Activated T-helper 1 cell treated with anti-CD3 and anti-CD28 coated beads, Interleukin-12 subunit alpha, Interleukin-12 subunit beta, Interleukin-2, Interleukin-4 antibody, amounts not matched to agents 30 ng/mL and 10 ng/mL and 1 ng/mL, durations not matched to agents 14 hours and 24 hours and 36 hours (primary cell): ENCODE measurements around the gene MRPL40. TPM values are rescaled to one million over a fixed set of nuclear protein-coding genes. Genes with fewer than 3 reads are reported as not detected.

Source experiments
- DNase-seq: peaks from one replicate; pipeline ENCODE4 v3.0.0; 2021; ENCODE audit warnings: low spot score
- H3K27ac Mint-ChIP-seq: one replicate; pipeline ENCODE4 v1.8.0; 2021; ENCODE audit warnings: mild to moderate bottlenecking, mixed read lengths
- H3K27me3 Mint-ChIP-seq: one replicate; pipeline ENCODE4 v1.8.0; 2022; ENCODE audit warnings: mild to moderate bottlenecking, moderate library complexity, mixed read lengths; ENCODE audit not compliant: insufficient read depth
- H3K36me3 Mint-ChIP-seq: one replicate; pipeline ENCODE4 v1.8.0; 2021; ENCODE audit warnings: low read depth, mixed read lengths
- H3K4me1 Mint-ChIP-seq: one replicate; pipeline ENCODE4 v1.8.0; 2021; ENCODE audit warnings: low read depth, mixed read lengths
- H3K4me3 Mint-ChIP-seq: one replicate; pipeline ENCODE4 v1.8.0; 2021; ENCODE audit warnings: mild to moderate bottlenecking, moderate library complexity, mixed read lengths
- H3K9me3 Mint-ChIP-seq: one replicate; pipeline ENCODE4 v1.8.0; 2021; ENCODE audit warnings: mixed read lengths
- intact Hi-C: fragments of 100-400 bp; cut with micrococcal nuclease; formaldehyde crosslinking; loops from one replicate; pipeline ENCODE4 v1.15.1; 2024
- total RNA-seq: library from RNA; stranded (reverse); gene quantifications from 2 replicates; pipeline ENCODE4 v1.2.3, GENCODE V29; 2022

MRPL40 gene
- total RNA-seq, 1 donor from 2014 or later: 38.5 TPM

DNA sequence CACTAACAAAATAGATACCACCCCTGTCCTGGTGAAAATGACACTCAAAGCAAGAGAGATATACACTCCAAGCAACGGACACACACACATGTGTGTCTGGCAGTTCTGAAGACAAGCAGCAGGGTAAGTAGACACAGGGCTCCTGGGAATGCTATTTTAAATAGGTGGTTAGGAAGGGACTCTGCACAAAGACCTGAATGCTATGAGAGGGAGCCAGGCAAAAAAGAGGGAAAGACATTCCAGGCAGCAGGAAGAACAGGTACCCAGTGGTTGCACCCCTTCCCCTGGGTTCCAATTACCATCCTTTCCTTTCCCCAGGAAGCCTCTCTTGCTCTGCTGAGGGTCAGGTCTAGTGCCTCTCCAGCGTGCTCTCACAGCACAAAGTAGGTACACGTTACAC, 43.7 kb downstream of the MRPL40 start:
- peaks cover 30% of the 10 kb centered on the region for H3K36me3 Mint-ChIP-seq
- H3K27me3 Mint-ChIP-seq: no peaks in the 10 kb centered on the region
- no peak for DNase-seq
- intact Hi-C loops: loop anchor here (5.0 kb wide), 2 partner anchors 369 to 416 kb away; no protein-coding TSS in a partner anchor
- no peaks in the 10 kb centered on the region for H3K9me3 Mint-ChIP-seq
- peaks cover 40% of the 10 kb centered on the region for H3K4me1 Mint-ChIP-seq
- peak overlapping the region; percentile 41 for H3K4me3 Mint-ChIP-seq
- H3K27ac Mint-ChIP-seq: no peak overlapping the region

DNA sequence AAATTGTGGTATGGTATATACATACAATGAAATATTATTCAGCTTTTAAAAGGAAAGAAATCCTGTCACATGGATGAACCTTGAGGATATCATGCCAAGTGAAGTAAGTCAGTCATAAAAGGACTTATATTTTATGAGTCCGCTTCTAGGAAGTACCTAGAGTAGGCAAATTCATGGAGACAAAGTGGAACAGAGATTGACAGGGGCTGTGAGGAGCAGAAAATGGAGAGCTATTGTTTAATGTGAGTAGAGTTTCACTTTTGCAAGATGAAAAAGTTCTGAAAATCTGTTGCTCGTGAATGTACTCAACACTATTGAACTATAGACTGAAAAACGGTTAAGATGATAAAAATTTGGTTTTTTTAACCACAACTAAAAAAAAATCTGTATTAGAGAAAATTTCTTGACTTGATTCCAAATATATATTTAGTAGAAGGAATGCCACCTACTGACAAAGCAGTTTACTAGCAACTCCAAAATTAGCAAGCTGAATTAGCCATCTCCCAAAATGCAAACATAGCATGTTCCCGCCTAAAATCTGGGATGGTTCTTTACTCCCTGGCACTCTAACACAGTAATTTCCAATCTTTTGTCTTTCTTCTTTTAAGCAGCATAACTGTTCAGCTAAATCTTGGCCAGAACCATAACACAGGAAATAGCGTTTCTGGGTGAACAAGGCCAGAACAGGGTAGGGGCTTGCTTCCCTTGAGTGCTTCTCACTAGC, 45.1 kb downstream of the MRPL40 start:
- H3K9me3 Mint-ChIP-seq: no peaks in the 10 kb centered on the region
- H3K27me3 Mint-ChIP-seq: no peaks in the 10 kb centered on the region
- H3K27ac Mint-ChIP-seq: peak overlapping the region; percentile 78
- peak overlapping the region; percentile 87 for H3K4me3 Mint-ChIP-seq
- intact Hi-C loops: loop anchor here (1.0 to 5.0 kb wide), 3 partner anchors 153 to 415 kb away; no protein-coding TSS in a partner anchor
- peaks cover 42% of the 10 kb centered on the region for H3K4me1 Mint-ChIP-seq
- peaks cover 21% of the 10 kb centered on the region for H3K36me3 Mint-ChIP-seq
- DNase-seq: peak; percentile 8

DNA sequence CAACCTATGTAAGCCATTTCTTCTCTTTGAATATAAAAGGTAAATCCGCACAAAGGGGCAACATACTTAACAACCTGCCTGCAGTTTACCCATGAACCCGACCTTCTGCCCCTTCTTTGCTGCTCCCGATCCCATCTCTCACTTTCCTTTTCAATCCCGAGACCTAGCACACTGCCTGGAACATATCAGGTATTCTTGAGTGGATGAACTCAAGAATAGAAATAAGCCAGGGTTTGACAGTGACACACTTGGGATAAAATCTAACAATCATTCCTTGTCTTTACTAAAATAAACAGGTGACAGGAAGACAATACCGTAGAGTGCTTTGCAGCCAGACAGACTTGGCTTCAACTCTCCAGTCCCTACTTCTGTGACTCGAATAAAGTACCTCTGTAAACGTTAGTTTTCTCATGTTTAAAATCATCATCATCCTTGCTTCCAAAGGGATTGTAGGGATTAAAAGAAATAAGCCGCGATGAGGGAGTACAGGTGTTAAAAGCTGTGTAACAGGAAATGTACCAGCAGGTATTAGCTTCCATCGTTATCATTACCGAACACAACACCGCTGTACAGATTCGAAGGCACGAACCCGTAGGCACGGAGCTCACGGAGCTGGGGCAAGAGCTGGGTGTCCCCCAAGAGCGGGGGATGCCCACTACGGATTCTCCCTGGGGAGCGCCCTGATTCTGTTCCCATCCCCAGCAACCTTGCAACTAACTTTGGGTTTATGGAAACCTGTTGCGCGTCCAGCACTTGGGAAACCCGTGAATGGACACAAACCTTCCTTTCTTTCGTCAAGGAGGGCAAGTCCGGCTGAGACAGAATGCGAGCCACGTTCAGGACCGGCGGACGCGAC, 45.9 kb downstream of the MRPL40 start:
- H3K4me3 Mint-ChIP-seq: peak overlapping the region; percentile 87
- H3K27me3 Mint-ChIP-seq: no peaks in the 10 kb centered on the region
- intact Hi-C loops: loop anchor here (5.0 kb wide), 2 partner anchors 371 to 414 kb away; no protein-coding TSS in a partner anchor
- peak overlapping the region; percentile 78 for H3K27ac Mint-ChIP-seq
- no peak for DNase-seq
- peaks cover 42% of the 10 kb centered on the region for H3K4me1 Mint-ChIP-seq
- peaks cover 22% of the 10 kb centered on the region for H3K36me3 Mint-ChIP-seq
- no peaks in the 10 kb centered on the region for H3K9me3 Mint-ChIP-seq

DNA sequence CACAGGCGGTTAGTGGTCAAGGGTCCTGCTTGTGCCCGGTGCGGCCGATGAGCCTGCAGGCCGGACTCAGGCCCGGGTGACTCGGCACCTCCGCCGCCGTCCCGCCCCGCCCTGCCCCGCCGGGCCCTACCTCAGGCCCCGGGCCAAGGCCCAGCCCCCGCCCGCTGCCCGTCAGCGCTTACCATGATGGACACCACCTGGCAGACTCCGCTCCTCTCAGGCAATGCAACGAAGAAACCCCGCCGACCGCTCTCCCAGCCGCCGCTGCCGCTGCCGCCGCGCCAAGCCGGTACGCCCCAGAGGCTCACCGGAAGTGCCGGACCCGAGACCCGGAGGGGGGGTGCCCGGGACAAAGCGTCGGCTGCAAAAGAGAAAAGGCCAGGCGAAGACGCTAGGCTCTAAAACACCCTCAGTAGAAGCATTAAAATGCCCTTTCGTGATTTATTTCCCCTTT, 46.6 kb downstream of the MRPL40 start, which contains the start of gene UFD1:
TSS of gene UFD1 (minus strand) at position 293 of the 454 bp plus-strand sequence. CDS start at position 185, 108 bp downstream.
- no peaks in the 10 kb centered on the region for H3K9me3 Mint-ChIP-seq
- H3K27me3 Mint-ChIP-seq: no peaks in the 10 kb centered on the region
- H3K27ac Mint-ChIP-seq: peak within 1 kb of the TSS; percentile 99
- H3K4me1 Mint-ChIP-seq: peaks cover 46% of the 10 kb centered on the region
- DNase-seq: peak; percentile 80
- H3K4me3 Mint-ChIP-seq: peak within 1 kb of the TSS; percentile 97
- peaks cover 21% of the 10 kb centered on the region for H3K36me3 Mint-ChIP-seq
- intact Hi-C loops: loop anchor here (1.0 to 5.0 kb wide), 9 partner anchors 32 to 413 kb away; partner anchors contain the start of genes C22orf39, DGCR2, ESS2 and MRPL40

DNA sequence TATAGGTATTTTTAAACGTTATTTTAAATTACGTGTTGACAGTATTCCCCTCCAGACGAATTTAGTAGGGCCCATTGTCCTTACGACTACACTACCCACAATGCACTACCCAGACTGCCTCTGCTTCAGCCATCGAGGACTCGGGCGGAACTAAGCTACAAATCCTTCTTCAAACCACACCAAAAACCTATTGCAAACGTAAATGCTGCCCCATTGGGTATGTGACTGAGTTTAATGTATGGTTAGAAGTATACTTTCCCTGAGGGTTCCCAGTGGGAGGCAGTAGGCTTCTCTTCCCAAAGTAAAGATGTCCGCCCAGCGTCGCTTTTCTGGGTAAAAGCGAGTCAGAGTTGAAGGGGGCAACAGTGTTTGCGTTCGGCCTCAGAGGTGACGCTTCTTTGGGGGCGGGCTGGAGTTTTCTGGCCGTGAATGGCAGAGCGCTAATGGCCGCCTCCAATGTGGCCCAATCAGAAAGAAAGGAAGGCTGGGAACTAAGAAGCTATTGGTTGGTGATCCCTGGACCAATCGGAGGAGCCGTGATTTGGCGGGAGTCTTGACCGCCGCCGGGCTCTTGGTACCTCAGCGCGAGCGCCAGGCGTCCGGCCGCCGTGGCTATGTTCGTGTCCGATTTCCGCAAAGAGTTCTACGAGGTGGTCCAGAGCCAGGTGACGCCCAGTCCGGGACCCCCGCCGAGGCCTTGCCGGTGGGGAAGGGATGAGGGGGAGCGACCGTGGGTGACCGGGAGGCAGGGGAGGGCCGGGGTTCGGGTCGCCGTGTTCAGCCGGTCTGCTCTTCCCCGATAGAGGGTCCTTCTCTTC, 47.2 kb downstream of the MRPL40 start, which contains the start of gene CDC45:
TSS of gene CDC45 (plus strand) at position 566 of the 818 bp plus-strand sequence. CDS start at position 615, 49 bp downstream.
- Mint-ChIP-seq H3K36me3 (peaks cover 20% of the 10 kb centered on the region), H3K9me3 (no peaks in the 10 kb centered on the region), H3K4me3 (peak within 1 kb of the TSS; percentile 97), H3K27me3 (no peaks in the 10 kb centered on the region), H3K27ac (peak within 1 kb of the TSS; percentile 99), H3K4me1 (peaks cover 47% of the 10 kb centered on the region)
- intact Hi-C loops: loop anchor here (1.0 to 5.0 kb wide), 9 partner anchors 32 to 413 kb away; partner anchors contain the start of genes C22orf39, DGCR2, ESS2 and MRPL40
- peak; percentile 93 for DNase-seq

DNA sequence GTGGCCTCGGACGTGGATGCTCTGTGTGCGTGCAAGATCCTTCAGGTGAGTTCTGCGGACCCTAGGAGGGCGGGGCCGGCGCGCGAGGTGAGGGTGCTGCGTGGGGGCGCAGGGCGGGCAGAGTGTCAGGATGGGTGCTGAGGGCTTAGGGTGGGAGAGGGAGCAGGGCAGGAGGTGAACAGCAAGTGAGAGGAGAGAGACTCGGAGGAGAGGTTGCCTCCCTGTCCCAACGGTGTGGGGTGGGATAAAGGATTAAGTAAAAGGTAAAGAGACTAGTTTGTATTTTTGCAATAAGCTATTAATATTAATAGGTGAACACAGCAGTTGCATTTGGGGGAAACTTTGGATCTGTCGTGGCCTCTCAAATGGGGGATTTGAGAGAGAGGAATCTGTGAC, 47.8 kb downstream of the MRPL40 start:
- intact Hi-C loops: no loop called here
- Mint-ChIP-seq H3K4me3 (peak overlapping the region; percentile 97), H3K4me1 (peaks cover 46% of the 10 kb centered on the region), H3K9me3 (no peaks in the 10 kb centered on the region), H3K27ac (peak overlapping the region; percentile 99), H3K27me3 (no peaks in the 10 kb centered on the region), H3K36me3 (peaks cover 26% of the 10 kb centered on the region)
- no peak for DNase-seq

DNA sequence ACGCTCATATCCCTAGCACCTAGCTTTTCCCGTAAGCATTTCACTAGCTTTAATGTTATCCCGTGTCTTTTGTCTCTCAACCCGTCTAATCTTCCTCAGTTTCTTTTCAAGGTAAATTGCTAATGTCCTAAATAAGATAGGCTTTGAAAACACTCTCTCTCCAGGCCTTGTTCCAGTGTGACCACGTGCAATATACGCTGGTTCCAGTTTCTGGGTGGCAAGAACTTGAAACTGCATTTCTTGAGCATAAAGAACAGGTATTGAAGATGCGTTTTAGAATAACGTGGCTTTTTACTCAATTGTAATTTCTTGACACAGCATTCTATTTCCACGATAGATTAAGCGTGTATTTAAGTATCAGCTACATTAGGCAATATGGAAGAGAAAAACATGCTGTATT, 48.4 kb downstream of the MRPL40 start:
- H3K4me1 Mint-ChIP-seq: peaks cover 39% of the 10 kb centered on the region
- DNase-seq: no peak
- peak overlapping the region; percentile 97 for H3K4me3 Mint-ChIP-seq
- H3K9me3 Mint-ChIP-seq: no peaks in the 10 kb centered on the region
- no peaks in the 10 kb centered on the region for H3K27me3 Mint-ChIP-seq
- peaks cover 26% of the 10 kb centered on the region for H3K36me3 Mint-ChIP-seq
- intact Hi-C loops: no loop called here
- peak overlapping the region; percentile 99 for H3K27ac Mint-ChIP-seq

DNA sequence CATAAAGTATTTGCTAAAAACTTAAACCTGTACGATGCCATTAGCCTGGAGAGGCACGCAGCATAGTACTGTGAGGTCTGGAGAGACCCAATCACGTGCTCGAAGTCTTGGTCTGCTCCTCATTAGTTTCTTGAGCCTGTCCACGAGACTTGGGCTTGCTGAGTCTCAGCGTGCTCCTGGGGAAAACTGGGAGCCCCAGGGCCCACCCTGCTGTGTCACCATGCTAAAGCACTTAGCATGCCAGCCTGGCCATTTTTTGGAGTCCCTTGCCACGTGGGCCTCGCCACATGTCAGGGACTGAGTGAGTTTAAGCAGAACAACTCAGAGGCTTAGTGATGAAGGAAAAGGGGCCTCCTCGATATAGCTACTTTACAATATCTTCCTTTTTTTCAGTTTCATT, 50.0 kb downstream of the MRPL40 start:
- H3K27ac Mint-ChIP-seq: no peak overlapping the region
- no peak for DNase-seq
- H3K9me3 Mint-ChIP-seq: no peaks in the 10 kb centered on the region
- peaks cover 31% of the 10 kb centered on the region for H3K4me1 Mint-ChIP-seq
- peaks cover 29% of the 10 kb centered on the region for H3K36me3 Mint-ChIP-seq
- H3K4me3 Mint-ChIP-seq: no peak overlapping the region
- no peaks in the 10 kb centered on the region for H3K27me3 Mint-ChIP-seq
- intact Hi-C loops: no loop called here

DNA sequence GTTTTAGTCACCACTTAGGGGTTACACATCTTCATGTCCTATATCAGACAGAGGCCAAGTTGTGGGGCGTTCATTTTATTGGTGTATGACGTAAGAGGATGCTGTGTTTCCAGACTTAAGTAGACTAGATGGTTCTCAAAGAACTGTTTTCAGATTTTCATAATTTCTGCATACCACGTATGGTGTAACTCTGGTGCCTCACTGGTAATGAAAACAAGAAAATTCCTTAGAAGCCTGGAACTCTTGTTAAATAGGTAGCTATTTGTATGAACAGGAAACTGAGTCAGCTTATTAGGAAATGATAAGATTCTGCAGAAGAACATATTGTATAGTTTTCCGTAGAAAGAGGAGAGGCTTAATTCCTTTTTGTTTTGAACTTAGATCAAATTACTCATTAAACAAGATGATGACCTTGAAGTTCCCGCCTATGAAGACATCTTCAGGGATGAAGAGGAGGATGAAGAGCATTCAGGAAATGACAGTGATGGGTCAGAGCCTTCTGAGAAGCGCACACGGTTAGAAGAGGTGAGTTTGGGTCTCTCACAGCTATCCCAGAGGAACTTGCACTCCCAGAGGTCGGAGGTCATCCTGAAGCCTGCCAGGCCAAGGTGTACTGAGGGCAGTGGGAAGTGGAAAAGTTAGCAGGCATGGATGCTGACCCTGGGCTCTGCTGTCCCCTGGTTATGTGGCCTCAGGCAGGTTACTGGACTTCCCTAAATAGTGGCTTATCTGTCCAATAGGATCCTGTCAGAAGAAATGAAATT, 51.3 kb downstream of the MRPL40 start:
- Mint-ChIP-seq H3K27ac (no peak overlapping the region), H3K9me3 (no peaks in the 10 kb centered on the region), H3K36me3 (peaks cover 36% of the 10 kb centered on the region), H3K27me3 (no peaks in the 10 kb centered on the region), H3K4me1 (peaks cover 26% of the 10 kb centered on the region), H3K4me3 (no peak overlapping the region)
- intact Hi-C loops: no loop called here
- no peak for DNase-seq
